AG10803 (cell line): Measurements from ENCODE around the gene MOG.

Experiments used
- DNase-seq: peaks from one replicate; pipeline ENCODE4 v3.0.0; 2010; ENCODE audit warnings: low read depth
- H3K4me3 ChIP-seq: 2 replicates; pipeline ENCODE4 v1.5.1; 2011; ENCODE audit warnings: mild to moderate bottlenecking, low read length, control low read depth
- CTCF ChIP-seq: conservative IDR thresholded peaks from 2 replicates; pipeline ENCODE4 v1.5.1; 2011; ENCODE audit warnings: mild to moderate bottlenecking, low read length, control low read depth, inconsistent platforms

MOG gene

DNA sequence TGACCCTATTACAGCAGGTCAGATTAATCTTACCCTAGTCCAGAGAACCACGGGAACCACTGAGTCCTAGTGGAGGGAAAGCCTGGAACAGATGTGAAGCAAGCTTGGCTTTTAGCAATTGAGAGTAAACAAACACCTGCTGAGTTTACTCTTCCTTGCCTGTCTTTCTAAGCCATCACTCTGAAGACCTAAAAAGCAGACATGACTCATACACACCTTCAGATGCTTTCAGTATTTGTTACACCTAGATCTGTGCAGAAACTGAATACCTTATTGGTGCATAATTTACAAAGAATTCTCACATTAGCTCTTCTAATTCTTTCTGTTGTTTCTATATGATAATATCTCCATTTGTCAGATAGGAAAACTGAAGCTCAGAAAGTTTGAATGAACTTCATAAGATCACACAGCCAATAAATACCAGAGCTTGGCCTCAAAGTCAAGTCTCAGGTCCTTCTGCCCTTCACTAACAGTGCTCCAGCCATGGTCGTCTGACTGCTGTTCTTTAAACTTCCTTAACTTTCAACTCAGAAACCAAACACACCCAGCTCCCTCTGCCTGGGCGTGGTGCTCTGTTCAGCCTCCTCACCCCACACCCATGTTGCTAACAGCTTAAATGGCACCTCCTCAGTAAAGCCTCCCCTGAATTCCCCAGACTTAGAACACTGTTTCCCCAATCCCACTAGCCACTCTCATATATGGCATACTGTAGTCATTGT lies 15.3 kb upstream of the MOG start:
- H3K4me3 ChIP-seq, result no peak overlapping the region
- TF ChIP-seq CTCF, result no peak
- no peak for DNase-seq

DNA sequence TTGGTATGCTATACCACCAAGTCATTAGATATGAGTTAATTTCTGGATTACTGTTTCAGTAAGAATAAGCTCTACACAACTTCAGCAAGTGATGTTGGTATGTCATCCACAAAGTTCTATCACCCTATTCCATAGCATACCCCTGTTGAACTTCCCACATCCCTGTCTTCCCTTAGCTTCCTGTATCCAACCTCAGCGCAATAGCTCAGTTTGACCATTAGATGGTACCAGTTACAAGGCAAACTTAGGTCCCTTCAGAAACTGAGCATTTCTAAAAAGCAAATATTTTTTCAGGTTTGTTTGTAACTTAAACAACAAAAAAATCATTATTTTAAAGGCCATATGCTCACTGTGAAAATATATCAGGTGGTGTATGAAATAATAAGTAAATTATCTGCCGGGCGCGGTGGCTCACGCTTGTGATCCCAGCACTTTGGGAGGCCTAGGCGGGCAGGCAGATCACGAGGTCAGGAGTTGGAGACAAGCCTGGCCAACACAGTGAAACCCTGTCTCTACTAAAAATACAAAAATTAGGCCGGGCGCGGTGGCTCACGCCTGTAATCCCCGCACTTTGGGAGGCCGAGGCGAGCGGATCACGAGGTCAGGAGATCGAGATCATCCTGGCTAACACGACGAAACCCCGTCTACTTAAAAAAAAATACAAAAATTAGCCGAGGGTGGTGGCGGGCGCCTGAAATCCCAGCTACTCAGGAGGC lies 8.8 kb upstream of the MOG start:
- TF ChIP-seq CTCF, result peak; percentile 80
- H3K4me3 ChIP-seq, result no peak overlapping the region
- DNase-seq, result peak; percentile 45

DNA sequence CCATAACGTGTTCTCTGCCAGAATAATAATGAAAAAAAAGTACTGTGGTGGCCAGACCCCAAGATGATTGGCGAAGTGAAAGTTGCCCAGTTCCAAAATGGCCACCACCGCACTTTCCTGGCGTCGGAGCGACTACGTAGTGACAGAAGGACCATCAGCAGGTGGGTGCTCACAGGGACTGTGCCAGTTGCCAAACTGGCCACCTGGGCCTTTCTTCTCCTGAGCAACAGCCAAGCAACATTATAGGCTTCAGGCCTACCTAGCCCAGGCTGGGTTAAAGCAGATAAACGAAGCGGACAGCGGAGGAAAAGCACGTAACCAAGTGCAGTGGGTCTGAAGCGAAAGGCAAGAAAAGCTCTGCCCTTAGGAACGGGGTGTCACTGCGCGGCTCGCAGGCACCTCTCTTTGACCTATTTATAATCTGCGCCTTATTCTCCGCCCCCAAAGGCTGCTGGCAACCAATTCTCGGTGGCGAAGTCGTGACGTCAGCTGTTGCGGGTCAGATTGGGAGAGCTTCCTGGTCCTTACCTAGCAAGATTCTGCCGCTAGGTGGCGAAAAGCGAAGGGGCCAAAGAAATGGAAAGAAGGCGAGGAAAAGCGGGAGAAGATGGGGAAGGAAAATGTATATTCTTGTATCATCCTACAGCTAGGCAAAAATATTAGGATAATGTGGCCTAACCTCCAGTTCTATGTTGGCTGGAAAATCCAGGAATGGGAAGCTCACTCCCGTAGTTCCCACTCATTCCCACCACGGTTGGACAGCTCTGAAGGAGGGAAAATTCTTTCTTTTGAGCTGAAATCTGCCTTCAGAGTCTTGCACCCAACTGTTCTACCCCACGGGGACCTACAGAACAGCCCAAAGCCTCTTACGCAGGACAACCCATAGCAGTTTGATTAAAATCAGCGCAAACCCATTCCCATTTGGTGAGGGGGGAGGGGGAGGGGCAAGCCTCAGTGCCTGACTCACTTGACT lies 6.9 kb upstream of the MOG start:
- TF ChIP-seq CTCF, result peak; percentile 91
- peak overlapping the region; percentile 71 for H3K4me3 ChIP-seq
- peak; percentile 93 for DNase-seq

GRCh38 chr6:29651413-29652197 lies 5.3 kb upstream of the MOG start:
- DNase-seq, result peak; percentile 36
- H3K4me3 ChIP-seq, result no peak overlapping the region
- peak; percentile 70 for TF ChIP-seq CTCF

- H3K4me3 ChIP-seq, result no peak overlapping the region
- no peak for TF ChIP-seq CTCF
- DNase-seq, result no peak
Measured at GRCh38 chr6:29652198-29652584, 4.7 kb upstream of the MOG start.

- TF ChIP-seq CTCF, result peak; percentile 75
- peak; percentile 73 for DNase-seq
- H3K4me3 ChIP-seq, result no peak overlapping the region
Measured at GRCh38 chr6:29653452-29654038, 3.3 kb upstream of the MOG start.
